ENCODE data around the gene POU3F3.
A peak's percentile ranks its signal among the peaks of the same experiment; 100 is the strongest.

POU3F3 gene

GRCh38 chr2:104849618-104850141 lies 4.2 kb upstream of the POU3F3 start (continued):
- TF ChIP-seq ZNF121 (tag by site-specific recombination; IDR thresholded peaks at IDR 0.05) (no peak), ZNF600 (tag by site-specific recombination; IDR thresholded peaks at IDR 0.05) (peak; percentile 60; the same call in 1 of the 2 replicates), ZNF843 (tag by site-specific recombination; IDR thresholded peaks at IDR 0.05) (peak; percentile 49), ZNF664 (tag by site-specific recombination; IDR thresholded peaks at IDR 0.05) (0 out of 2 replicates have a peak, but pooled peaks have one; percentile 19), REPIN1 (tag by site-specific recombination; IDR thresholded peaks at IDR 0.05; ENCODE audit: low read depth) (no peak)

- POLR2A ChIA-PET, result interaction anchor here (0.8 to 0.9 kb wide), 2 partner anchors 16 to 21 kb away, joined by 3 read pairs; no protein-coding TSS in a partner anchor
- no peaks in the 10 kb centered on the region for H3K36me3 ChIP-seq (ENCODE audit: control insufficient read depth in 2 of 2, insufficient read depth in 1 of 2, low read length in 2 of 2)
- no peak overlapping the region for H3K4me3 ChIP-seq (ENCODE audit: low read depth, low read length)
- TF ChIP-seq ZSCAN30 (tag by site-specific recombination; IDR thresholded peaks at IDR 0.05) (no peak), ZNF311 (tag by site-specific recombination; IDR thresholded peaks at IDR 0.05; ENCODE audit: borderline replicate concordance) (no peak), ZNF558 (tag by site-specific recombination; IDR thresholded peaks at IDR 0.05) (no peak), ZNF48 (tag by site-specific recombination; IDR thresholded peaks at IDR 0.05) (no peak), ZFP37 (tag by site-specific recombination; IDR thresholded peaks at IDR 0.05) (no peak), TCF7L2 (IDR thresholded peaks at IDR 0.05; ENCODE audit: borderline replicate concordance, low read depth, low read length) (no peak)
- TF ChIP-seq, protein P1, sequence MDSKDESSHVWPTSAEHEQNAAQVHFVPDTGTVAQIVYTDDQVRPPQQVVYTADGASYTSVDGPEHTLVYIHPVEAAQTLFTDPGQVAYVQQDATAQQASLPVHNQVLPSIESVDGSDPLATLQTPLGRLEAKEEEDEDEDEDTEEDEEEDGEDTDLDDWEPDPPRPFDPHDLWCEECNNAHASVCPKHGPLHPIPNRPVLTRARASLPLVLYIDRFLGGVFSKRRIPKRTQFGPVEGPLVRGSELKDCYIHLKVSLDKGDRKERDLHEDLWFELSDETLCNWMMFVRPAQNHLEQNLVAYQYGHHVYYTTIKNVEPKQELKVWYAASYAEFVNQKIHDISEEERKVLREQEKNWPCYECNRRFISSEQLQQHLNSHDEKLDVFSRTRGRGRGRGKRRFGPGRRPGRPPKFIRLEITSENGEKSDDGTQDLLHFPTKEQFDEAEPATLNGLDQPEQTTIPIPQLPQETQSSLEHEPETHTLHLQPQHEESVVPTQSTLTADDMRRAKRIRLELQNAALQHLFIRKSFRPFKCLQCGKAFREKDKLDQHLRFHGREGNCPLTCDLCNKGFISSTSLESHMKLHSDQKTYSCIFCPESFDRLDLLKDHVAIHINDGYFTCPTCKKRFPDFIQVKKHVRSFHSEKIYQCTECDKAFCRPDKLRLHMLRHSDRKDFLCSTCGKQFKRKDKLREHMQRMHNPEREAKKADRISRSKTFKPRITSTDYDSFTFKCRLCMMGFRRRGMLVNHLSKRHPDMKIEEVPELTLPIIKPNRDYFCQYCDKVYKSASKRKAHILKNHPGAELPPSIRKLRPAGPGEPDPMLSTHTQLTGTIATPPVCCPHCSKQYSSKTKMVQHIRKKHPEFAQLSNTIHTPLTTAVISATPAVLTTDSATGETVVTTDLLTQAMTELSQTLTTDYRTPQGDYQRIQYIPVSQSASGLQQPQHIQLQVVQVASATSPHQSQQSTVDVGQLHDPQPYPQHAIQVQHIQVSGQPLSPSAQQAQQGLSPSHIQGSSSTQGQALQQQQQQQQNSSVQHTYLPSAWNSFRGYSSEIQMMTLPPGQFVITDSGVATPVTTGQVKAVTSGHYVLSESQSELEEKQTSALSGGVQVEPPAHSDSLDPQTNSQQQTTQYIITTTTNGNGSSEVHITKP (tag by site-specific recombination; IDR thresholded peaks at IDR 0.05), result peak; percentile 98
- TF ChIP-seq, protein P2, sequence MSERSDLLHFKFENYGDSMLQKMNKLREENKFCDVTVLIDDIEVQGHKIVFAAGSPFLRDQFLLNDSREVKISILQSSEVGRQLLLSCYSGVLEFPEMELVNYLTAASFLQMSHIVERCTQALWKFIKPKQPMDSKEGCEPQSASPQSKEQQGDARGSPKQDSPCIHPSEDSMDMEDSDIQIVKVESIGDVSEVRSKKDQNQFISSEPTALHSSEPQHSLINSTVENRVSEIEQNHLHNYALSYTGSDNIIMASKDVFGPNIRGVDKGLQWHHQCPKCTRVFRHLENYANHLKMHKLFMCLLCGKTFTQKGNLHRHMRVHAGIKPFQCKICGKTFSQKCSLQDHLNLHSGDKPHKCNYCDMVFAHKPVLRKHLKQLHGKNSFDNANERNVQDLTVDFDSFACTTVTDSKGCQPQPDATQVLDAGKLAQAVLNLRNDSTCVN (tag by site-specific recombination; optimal IDR thresholded peaks at IDR 0.05), result no peak
- peak overlapping the region; percentile 99 for H3K27ac ChIP-seq (ENCODE audit: extremely low read depth, low read depth, low read length)
- CTCF ChIA-PET, result interaction anchor here (0.5 to 3.6 kb wide), 21 partner anchors 8 to 1653 kb away, joined by 3 to 22 read pairs (median 5); no protein-coding TSS in a partner anchor
- no peaks in the 10 kb centered on the region for H3K9me3 ChIP-seq (ENCODE audit: control insufficient read depth, insufficient read depth, low read depth, low read length)
- H3K4me1 ChIP-seq (ENCODE audit: control insufficient read depth, insufficient read depth, low read length), result peaks cover 37% of the 10 kb centered on the region
These were observed 3.3 kb upstream of the POU3F3 start for GRCh38 chr2:104850361-104851290.

- ChIA-PET CTCF (interaction anchor here (0.7 to 1.0 kb wide), 3 partner anchors 7 to 1654 kb away, joined by 3 to 4 read pairs (median 4); no protein-coding TSS in a partner anchor), POLR2A (no interaction called here)
- H3K4me3 ChIP-seq (ENCODE audit: low read depth, low read length), result peak overlapping the region; percentile 58; the same call in 1 of the 2 replicates
- H3K4me1 ChIP-seq (ENCODE audit: control insufficient read depth, insufficient read depth, low read length), result peaks cover 30% of the 10 kb centered on the region
- H3K9me3 ChIP-seq (ENCODE audit: control insufficient read depth, insufficient read depth, low read depth, low read length), result no peaks in the 10 kb centered on the region
- H3K36me3 ChIP-seq (ENCODE audit: control insufficient read depth in 2 of 2, insufficient read depth in 1 of 2, low read length in 2 of 2), result peaks cover 0 to 3% of the 10 kb centered on the region in 2 experiments; a peak in 1 of 3 replicates
- H3K27ac ChIP-seq (ENCODE audit: extremely low read depth, low read depth, low read length), result peak overlapping the region; percentile 99
- TF ChIP-seq ZNF837 (tag by site-specific recombination; IDR thresholded peaks at IDR 0.05), result no peak
- peak; percentile 46 for TF ChIP-seq WT1 (tag by site-specific recombination; IDR thresholded peaks at IDR 0.05)
- TF ChIP-seq HOXC10 (CRISPR knock-in tag; IDR thresholded peaks at IDR 0.05), result no peak
- TF ChIP-seq PATZ1 (tag by site-specific recombination; IDR thresholded peaks at IDR 0.05), result peak; percentile 29; the same call in 1 of the 2 replicates
- TF ChIP-seq ZNF121 (tag by site-specific recombination; IDR thresholded peaks at IDR 0.05), result no peak
- peak; percentile 29; the same call in 1 of the 2 replicates for TF ChIP-seq PRDM6 (tag by site-specific recombination; IDR thresholded peaks at IDR 0.05)
- peak; percentile 20; the same call in 1 of the 2 replicates for TF ChIP-seq ZNF335 (tag by site-specific recombination; conservative IDR thresholded peaks at IDR 0.05)
- no peak for TF ChIP-seq ZNF830 (tag by site-specific recombination; IDR thresholded peaks at IDR 0.05; ENCODE audit: low read depth)
These were observed 2.4 kb upstream of the POU3F3 start for GRCh38 chr2:104851291-104852089.

All from HEK293 (cell line).